ENCODE data around the gene LIMK2.

GRCh38 chr22:31308181-31308580 is 96.1 kb downstream of the LIMK2 start:
- TF ChIP-seq POLR2A (IDR thresholded peaks at IDR 0.05; ENCODE audit: low read length) (no peak), GATA1 (IDR thresholded peaks at IDR 0.05; ENCODE audit: low read depth, low read length) (no peak)
